ENCODE results near the gene DRC1.

Gene DRC1

GRCh38 chr2:26471766-26472706 is 70.3 kb downstream of the DRC1 start:
- DNase-seq = no peak
- Histone ChIP-seq H3K4me1 (ENCODE audit: low read length) (no peaks in the 10 kb centered on the region), H4K20me1 (ENCODE audit: insufficient read depth, low read length) (no peaks in the 10 kb centered on the region), H2AFZ (ENCODE audit: low read length) (no peak overlapping the region), H3K4me3 (ENCODE audit: low read length) (no peak overlapping the region), H3K27ac (ENCODE audit: low read length) (no peak overlapping the region), H3K9ac (ENCODE audit: low read length) (no peak overlapping the region), H3K9me3 (replicated peaks; ENCODE audit: insufficient read depth, low read length) (no peaks in the 10 kb centered on the region), H3K9me2 (replicated peaks; ENCODE audit: insufficient read depth, low read length) (no peaks in the 10 kb centered on the region), H3K36me3 (replicated peaks; ENCODE audit: insufficient read depth, low read length) (no peaks in the 10 kb centered on the region), H3K27me3 (replicated peaks; ENCODE audit: insufficient read depth, low read length) (peaks cover 1% of the 10 kb centered on the region; the same call in 1 of the 2 replicates), H3K4me2 (ENCODE audit: low read depth, low read length) (no peak overlapping the region), H3F3A (ENCODE audit: insufficient read depth, low read length) (no peaks in the 10 kb centered on the region), H3K79me2 (ENCODE audit: low read length) (no peaks in the 10 kb centered on the region)
- TF ChIP-seq, protein P1, sequence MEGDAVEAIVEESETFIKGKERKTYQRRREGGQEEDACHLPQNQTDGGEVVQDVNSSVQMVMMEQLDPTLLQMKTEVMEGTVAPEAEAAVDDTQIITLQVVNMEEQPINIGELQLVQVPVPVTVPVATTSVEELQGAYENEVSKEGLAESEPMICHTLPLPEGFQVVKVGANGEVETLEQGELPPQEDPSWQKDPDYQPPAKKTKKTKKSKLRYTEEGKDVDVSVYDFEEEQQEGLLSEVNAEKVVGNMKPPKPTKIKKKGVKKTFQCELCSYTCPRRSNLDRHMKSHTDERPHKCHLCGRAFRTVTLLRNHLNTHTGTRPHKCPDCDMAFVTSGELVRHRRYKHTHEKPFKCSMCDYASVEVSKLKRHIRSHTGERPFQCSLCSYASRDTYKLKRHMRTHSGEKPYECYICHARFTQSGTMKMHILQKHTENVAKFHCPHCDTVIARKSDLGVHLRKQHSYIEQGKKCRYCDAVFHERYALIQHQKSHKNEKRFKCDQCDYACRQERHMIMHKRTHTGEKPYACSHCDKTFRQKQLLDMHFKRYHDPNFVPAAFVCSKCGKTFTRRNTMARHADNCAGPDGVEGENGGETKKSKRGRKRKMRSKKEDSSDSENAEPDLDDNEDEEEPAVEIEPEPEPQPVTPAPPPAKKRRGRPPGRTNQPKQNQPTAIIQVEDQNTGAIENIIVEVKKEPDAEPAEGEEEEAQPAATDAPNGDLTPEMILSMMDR (IDR thresholded peaks at IDR 0.05; ENCODE audit: low read length) = no peak
- TF ChIP-seq EZH2phosphoT487 (IDR thresholded peaks at IDR 0.05; ENCODE audit: low read length) (no peak), EZH2 (optimal IDR thresholded peaks at IDR 0.05; ENCODE audit: low read depth, low read length) (no peak)

DNA sequence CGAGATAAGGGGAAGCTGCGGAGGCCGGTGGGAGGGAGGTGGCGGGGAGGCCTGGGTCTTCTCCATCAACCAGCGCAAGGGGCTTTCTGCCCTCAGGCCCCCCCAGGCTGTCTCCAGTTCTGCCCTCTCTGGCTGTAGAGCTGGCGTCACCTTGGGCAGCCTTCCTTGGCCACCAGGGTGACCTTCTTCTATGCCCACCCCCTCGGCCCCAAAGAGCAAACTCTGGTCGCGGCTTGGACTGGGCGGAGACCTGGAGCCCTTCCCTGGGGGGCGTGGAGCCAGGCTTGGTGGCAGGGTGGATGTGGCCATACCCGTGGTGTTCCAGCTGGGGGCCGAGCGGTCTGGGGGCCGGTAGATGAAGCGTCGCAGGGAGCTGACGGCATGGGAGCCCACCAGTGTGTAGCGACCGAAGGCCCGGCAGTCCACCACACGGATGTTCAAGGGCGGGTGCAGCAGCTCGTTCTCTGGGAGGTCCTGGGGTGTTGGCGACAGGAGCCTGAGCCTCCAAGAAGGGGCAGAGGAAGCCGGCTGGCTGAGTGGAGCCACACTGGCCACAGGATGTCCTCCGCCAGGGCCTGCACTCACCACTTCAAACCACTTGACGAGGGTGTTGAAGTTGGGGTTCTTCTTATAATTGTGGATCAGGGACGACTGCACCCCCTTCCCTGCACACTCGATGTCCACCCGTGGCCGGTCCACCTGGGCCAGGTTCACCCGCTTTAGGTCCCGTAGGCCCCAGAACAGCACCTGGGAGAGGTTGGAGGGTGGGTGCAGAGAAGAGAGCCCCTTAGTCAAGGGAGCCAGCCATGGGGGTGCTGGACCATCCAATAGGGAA is 71.3 kb downstream of the DRC1 start:
- Histone ChIP-seq H3F3A (ENCODE audit: insufficient read depth, low read length) (no peaks in the 10 kb centered on the region), H3K9ac (ENCODE audit: low read length) (no peak overlapping the region), H3K9me3 (replicated peaks; ENCODE audit: insufficient read depth, low read length) (no peaks in the 10 kb centered on the region), H3K27me3 (replicated peaks; ENCODE audit: insufficient read depth, low read length) (peaks cover 11% of the 10 kb centered on the region), H3K9me2 (replicated peaks; ENCODE audit: insufficient read depth, low read length) (no peaks in the 10 kb centered on the region), H4K20me1 (ENCODE audit: insufficient read depth, low read length) (no peaks in the 10 kb centered on the region), H3K4me2 (ENCODE audit: low read depth, low read length) (no peak overlapping the region), H3K4me3 (ENCODE audit: low read length) (no peak overlapping the region), H3K27ac (ENCODE audit: low read length) (no peak overlapping the region), H2AFZ (ENCODE audit: low read length) (no peak overlapping the region), H3K36me3 (replicated peaks; ENCODE audit: insufficient read depth, low read length) (no peaks in the 10 kb centered on the region), H3K4me1 (ENCODE audit: low read length) (no peaks in the 10 kb centered on the region), H3K79me2 (ENCODE audit: low read length) (no peaks in the 10 kb centered on the region)
- TF ChIP-seq EZH2 (optimal IDR thresholded peaks at IDR 0.05; ENCODE audit: low read depth, low read length) = no peak
- TF ChIP-seq, protein P1 (IDR thresholded peaks at IDR 0.05; ENCODE audit: low read length) = no peak
- TF ChIP-seq EZH2phosphoT487 (IDR thresholded peaks at IDR 0.05; ENCODE audit: low read length) = no peak
- no peak for DNase-seq

DNA sequence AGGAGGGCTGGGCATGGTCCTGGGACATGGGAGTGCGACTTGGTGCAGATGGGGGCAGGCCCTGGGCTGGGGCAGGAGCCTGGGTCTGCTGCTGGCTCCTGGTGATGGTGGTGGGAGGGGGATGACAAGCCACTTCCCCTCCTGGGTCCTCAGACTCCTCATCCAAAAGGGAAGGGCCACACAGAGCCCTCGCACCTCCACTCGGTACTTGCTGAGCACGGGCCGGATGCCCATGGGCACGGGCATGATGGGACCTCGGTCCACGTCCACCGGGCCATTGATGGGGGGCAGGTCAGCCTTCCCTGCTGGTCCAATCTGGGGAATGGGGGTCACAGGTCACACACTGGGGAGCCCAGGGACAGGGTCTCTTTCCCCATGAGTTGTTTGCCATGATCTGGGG is 72.1 kb downstream of the DRC1 start:
- Histone ChIP-seq H3K9me3 (replicated peaks; ENCODE audit: insufficient read depth, low read length) (no peaks in the 10 kb centered on the region), H3K4me3 (ENCODE audit: low read length) (no peak overlapping the region), H3F3A (ENCODE audit: insufficient read depth, low read length) (no peaks in the 10 kb centered on the region), H3K9ac (ENCODE audit: low read length) (no peak overlapping the region), H3K36me3 (replicated peaks; ENCODE audit: insufficient read depth, low read length) (no peaks in the 10 kb centered on the region), H4K20me1 (ENCODE audit: insufficient read depth, low read length) (no peaks in the 10 kb centered on the region), H3K27ac (ENCODE audit: low read length) (no peak overlapping the region), H2AFZ (ENCODE audit: low read length) (no peak overlapping the region), H3K4me2 (ENCODE audit: low read depth, low read length) (no peak overlapping the region), H3K79me2 (ENCODE audit: low read length) (no peaks in the 10 kb centered on the region), H3K4me1 (ENCODE audit: low read length) (no peaks in the 10 kb centered on the region), H3K27me3 (replicated peaks; ENCODE audit: insufficient read depth, low read length) (peaks cover 13% of the 10 kb centered on the region), H3K9me2 (replicated peaks; ENCODE audit: insufficient read depth, low read length) (no peaks in the 10 kb centered on the region)
- TF ChIP-seq EZH2phosphoT487 (IDR thresholded peaks at IDR 0.05; ENCODE audit: low read length) (no peak), EZH2 (optimal IDR thresholded peaks at IDR 0.05; ENCODE audit: low read depth, low read length) (no peak)
- TF ChIP-seq, protein P1 (IDR thresholded peaks at IDR 0.05; ENCODE audit: low read length) = no peak
- no peak for DNase-seq
